T-helper 22 cell (primary cell): ENCODE data around the gene PCDHGC3.

ENCODE experiments used
- DNase-seq: peaks from one replicate; pipeline ENCODE4 v3.0.0-alpha.2; 2020; ENCODE audit warnings: low read depth

The PCDHGC3 gene

GRCh38 chr5:141524604-141525597 lies 49.1 kb downstream of the PCDHGC3 start:
- no peak for DNase-seq

- no peak for DNase-seq
Observed at GRCh38 chr5:141525653-141526052, 49.9 kb downstream of the PCDHGC3 start.

- no peak for DNase-seq
Observed at GRCh38 chr5:141527426-141527825, 51.7 kb downstream of the PCDHGC3 start.
